Anterior cingulate cortex (tissue), 58 donors: ENCODE data around the gene SIAH2.
"Not testable (repeated sequence)": the region's sequence is repeated elsewhere in the genome, so short reads cannot be mapped to it uniquely, and the experiment has no call there.

Experiments
- DNase-seq, 58 donors: peaks; one replicate each; lab custom pipeline; 2025; lab: John Stamatoyannopoulos, UW

The SIAH2 gene, protein sequence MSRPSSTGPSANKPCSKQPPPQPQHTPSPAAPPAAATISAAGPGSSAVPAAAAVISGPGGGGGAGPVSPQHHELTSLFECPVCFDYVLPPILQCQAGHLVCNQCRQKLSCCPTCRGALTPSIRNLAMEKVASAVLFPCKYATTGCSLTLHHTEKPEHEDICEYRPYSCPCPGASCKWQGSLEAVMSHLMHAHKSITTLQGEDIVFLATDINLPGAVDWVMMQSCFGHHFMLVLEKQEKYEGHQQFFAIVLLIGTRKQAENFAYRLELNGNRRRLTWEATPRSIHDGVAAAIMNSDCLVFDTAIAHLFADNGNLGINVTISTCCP

DNA sequence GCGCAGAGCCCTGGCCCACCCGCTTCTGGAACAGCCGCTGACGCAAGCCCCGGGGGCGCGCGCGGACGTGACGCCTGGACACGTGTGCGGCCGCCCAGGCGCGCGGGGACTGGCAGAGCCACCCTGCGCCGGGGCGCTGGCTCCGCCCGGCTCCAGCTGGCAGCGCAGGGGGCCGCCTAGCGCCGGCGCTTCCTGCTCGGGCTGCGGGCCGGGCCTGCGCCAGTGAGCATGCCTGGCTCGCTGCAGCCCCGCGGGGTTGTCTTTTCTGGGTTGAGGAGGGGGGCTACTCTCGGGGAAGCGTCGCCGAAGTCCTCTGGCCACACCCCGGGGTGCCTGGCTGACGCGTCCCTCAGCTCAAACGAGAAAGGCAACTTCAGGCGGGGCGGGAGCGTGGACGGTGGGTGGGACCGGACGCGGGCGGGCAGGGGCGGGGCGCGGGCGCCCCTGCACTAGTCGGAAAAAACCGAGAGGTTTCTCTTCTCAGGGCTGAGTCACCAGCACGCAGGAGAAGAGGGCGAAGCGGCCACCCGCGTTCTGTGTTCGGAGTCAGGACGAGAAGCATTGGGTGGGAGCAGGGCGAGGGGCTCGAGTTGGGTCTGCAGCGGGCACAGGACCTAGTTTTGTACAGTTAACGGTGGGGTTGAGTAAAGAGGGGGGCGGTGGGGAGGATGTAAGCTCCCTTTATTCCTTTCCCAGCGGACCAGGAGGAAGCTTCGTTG lies at the start of gene SIAH2:
Gene SIAH2 (minus strand): TSS at position 48 of the 719 bp plus-strand sequence. CDS start 320 bp downstream, outside the sequence.
- DNase-seq = peak; percentile 24 to 100 (median 95)

DNA sequence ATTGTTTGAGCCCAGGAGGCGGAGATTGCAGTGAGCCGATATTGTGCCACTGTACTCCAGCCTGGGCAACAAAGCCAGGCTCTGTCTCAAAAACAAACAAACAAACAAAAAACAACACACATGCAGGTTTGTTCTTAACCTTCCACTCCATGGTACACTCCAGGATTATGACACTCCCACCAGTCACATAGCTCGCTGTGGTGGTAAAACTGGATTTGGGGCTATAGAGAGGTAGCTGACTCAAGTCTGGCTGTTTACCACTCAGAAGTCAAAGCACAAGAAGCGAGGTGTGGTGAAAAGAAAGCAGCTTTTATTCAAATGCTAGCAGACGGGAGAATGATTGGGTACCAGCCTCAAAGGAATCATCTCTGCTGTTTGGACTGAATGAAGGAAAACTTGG lies 49.0 kb upstream of the SIAH2 start:
- DNase-seq = no peak

- DNase-seq = no peak
Measured at GRCh38 chr3:150810641-150811040, 47.7 kb upstream of the SIAH2 start.

DNA sequence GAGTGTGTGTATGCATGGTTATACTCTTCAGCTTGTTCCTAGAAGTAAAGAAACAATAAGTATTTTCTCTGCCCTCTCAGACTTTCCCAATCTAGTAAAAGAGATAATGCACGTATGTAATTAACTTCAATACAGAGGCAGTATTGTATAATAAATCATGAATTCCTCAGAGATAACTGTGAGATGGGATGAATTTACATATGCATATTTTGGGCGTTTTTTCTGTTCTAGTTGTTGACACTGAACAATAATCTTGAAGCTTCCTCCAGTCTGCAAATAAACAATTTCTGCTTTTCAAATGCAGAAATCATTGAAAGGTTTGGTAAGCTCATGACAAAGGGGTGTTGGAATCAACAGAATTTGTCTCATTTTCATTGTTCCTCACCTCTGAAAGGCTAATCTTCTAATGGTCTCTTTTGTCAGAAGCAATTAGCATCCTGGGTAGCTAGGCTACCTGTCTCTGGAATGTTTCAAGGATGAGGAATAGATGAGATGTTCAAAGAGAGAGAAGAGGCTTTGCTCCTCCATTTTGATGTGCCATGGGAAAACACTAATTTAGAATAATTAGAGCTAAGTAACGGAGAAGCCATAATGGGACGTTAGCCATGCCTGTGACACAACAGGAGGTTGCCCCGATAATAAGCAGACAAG lies 43.3 kb upstream of the SIAH2 start:
- no peak for DNase-seq

DNA sequence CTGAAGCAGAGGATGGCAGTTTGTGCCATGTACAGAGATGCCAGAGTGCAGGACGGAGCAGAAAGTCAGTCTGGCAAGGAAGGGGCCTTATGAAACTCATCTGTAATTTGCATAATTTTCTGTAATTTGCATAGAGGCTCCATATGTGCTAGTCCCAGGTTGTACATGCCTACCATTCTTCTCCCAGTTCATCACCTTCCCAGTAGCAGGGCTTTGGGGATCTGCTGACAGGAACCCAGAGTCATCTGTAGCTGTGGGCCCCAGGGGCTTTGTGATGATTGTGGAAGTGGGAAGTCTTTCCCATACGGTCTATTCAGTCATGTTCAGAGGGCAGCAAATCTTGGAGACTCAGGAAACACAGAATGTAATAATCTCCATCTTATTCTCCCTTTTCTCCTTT lies 42.4 kb upstream of the SIAH2 start:
- DNase-seq = no peak

DNA sequence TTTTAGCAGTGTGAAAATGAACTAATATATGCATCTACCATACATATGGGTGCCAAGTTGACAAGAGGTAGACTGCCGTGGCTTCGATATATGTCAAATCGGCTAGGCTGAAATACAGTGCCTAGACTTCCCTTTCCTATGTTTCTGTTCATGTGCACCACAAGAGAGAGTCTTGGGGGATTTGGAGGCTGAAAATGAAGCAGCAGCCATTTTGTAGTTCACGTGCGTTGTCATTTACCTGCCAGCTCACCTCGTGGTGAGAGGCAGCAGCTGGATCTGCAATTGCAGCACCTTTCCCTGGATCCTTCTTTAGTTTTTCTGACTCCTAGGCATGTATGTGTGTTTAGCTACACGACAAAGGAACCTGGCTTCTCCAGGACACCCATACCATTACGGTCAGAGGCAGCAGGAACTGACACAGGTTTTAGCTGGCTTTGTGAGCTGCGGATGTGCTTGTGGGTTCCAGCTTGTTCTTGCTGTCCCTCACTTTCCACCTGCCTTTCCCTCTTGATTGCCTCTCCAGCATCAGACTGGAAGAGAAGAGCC lies 40.5 kb upstream of the SIAH2 start:
- DNase-seq = no peak

DNA sequence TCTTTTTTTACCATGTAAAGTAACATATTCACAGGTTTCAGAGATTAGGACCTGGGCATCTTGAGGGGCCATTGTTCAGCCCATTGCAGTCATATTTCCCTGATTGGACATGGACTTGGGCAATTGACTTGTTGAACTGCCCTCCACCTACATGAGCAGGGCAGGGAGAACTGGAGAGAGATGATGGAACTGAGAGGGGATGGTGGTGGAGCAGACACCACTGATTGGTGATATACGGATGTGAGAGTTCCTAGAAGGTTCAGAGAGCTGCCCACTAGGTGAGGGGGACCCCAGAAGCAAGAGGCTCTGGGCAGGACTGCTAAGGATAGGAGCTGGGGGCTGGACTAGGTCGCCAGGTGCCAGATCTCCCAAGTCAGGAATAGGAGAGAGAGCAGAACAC lies 37.8 kb upstream of the SIAH2 start:
- DNase-seq = no peak

GRCh38 chr3:150798122-150798618 lies 35.2 kb upstream of the SIAH2 start:
- peak in 1 of 58 donors; percentile 44 for DNase-seq

GRCh38 chr3:150797155-150797554 lies 34.2 kb upstream of the SIAH2 start:
- no peak for DNase-seq

DNA sequence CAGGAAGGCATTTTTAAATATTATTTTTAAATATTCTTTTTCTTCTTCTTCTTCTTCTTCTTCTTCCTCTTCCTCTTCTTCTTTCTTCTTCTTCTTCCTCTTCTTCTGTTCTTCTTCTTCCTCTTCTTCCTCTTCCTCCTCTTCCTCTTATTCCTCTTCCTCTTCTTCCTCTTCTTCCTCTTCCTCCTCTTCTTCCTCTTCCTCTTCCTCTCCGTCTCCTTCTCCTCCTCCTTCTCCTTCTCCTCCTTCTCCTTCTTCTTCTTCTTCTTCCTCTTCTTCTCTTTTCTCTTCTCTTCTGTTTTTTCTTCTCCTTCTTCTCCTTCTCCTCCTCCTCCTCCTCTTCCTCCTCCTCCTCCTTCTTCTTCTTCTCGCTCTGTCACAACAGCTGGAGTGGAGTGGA lies 33.6 kb upstream of the SIAH2 start:
- DNase-seq = not testable (repeated sequence)

GRCh38 chr3:150793641-150794040 lies 30.7 kb upstream of the SIAH2 start:
- no peak for DNase-seq

DNA sequence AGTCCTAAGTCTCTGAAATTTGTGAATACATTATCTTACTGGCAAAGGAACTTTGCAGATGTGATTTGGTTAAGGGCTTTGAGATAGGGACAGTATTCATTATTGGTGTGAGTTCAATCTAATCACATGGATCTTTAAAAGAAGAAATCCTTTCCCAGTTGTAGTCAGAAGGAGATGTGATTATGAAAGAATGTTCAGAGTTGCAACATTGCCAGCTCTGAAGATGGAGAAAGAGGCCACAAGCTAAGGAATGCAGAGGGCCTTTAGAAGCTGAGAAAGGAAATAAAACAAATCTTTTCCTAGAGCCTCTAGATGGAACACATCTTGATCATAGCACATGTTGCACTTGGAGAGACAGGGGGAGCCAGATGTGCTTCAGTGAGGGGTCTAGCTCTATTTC lies 27.7 kb upstream of the SIAH2 start:
- no peak for DNase-seq

- no peak for DNase-seq
Measured at GRCh38 chr3:150789451-150789850, 26.5 kb upstream of the SIAH2 start.

GRCh38 chr3:150787741-150788370 lies 24.9 kb upstream of the SIAH2 start:
- DNase-seq = peak; percentile 1 to 90 (median 60)

DNA sequence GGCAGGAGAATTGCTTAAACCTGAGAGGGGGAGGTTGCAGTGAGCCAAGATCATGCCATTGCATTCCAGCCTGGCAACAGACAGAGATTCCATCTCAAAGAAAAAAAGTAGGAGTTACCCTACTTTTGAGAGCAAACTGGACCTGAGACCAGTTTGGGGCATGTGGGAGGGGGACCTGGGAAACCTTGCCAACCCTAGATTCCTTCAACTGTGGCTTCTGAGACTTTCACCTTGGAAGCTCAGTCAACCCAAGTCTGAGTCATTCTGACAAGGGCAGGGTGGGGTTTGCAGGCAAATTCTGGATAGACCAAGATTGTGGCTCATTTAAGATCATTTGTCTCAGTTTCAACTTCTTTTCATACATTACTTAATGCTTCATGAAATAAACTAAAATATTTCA lies 23.8 kb upstream of the SIAH2 start:
- no peak for DNase-seq

- DNase-seq = no peak
Measured at GRCh38 chr3:150784747-150785125, 21.8 kb upstream of the SIAH2 start.

DNA sequence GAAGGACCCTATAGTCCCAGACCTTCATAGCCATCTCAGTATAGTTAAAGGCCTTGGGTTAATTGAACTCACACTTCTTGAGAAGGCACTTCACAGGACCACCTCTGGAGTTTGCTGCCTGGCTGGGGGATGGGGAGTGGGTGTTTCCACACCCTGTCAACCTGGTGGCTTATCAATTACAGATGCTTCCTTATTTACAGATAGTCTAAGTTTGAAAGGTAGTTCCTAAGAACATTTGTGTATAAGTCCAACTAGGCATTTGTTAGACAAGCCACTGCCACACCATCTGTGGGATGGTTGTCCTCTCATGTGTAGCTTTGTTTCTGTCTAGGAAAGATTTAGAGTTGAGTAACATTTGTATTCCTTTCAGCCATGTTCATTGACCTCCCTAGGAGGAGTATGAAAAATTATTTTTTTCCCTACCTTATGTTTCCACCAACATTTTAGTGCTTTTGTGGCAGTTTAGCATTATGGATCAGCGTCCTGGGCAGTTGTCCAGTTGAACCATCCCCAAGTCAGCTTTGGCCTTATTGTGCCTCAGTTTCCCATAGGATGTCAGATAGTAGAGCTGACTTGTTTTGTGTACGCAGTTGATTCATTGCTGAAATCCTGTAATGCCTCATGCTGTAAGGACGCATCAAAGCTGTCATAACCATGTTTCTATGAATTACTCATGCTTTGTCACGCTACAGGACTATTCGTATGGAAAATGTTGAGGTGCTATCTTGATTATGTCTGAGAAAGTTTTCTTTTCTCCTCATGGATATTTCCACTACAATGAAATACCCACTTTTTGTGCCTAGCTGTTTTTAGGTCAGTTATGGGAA lies 21.2 kb upstream of the SIAH2 start:
- no peak for DNase-seq

DNA sequence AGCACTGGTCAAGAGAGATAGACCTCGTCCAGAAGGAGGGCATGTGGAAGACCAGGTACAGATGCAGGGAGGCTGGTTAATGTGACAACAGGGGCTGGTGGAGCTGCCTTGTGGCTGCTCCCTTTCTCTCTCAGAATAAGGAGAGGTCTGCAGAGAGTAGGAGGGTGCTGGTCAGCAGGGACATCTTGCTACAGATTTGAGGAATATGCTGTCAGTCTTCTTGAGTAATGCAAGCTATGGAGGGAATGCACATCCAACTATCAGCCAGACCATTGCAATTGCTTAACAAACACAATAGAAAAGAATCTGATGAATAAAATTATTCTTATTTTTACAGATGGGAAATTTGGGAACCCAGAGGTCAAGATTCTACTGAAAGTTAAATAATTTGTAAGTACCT lies 20.3 kb upstream of the SIAH2 start:
- no peak for DNase-seq

DNA sequence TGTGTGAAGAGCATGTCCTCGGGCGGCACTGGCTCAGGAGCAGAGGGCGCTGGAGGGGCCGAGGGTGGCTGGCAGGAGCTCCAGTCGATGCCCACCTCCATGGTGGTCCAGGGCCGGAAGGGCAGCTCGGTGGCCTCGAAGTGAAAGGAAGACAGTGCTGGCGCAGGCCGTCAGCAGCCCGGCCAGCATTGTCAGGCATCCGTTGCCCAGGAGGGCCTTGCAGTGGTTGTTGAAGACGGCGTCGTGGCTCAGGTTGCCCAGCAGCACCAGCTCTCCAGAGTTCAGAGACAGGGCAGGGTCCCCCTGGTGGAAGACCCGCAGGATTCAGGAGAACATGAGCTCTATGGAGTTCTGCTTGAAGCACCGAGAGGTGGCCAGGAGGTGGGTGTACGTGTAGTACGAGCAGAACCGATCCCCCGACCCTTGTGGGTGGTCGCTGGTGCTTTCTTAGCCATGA lies 16.5 kb upstream of the SIAH2 start:
- DNase-seq = no peak
